Adipocyte (in vitro differentiated cells): ENCODE measurements around the gene USP17L28.
"Not testable (repeated sequence)": the region's sequence is repeated elsewhere in the genome, so short reads cannot be mapped to it uniquely, and the experiment has no call there.

Source experiments
- DNase-seq: peaks from one replicate; pipeline ENCODE4 v3.0.0-alpha.2; 2015; ENCODE audit warnings: low read depth
- H3K27me3 ChIP-seq: replicated peaks from 2 replicates; pipeline ENCODE4 v1.7.0; 2013; ENCODE audit warnings: mild to moderate bottlenecking, low read length, moderate library complexity; ENCODE audit not compliant: control insufficient read depth, insufficient read depth
- H3K36me3 ChIP-seq: 2 replicates; pipeline ENCODE4 v1.7.0; 2013; ENCODE audit warnings: low read length, mild to moderate bottlenecking, moderate library complexity; ENCODE audit not compliant: control insufficient read depth, insufficient read depth, severe bottlenecking
- H3K4me1 ChIP-seq: 2 replicates; pipeline ENCODE4 v1.7.0; 2013; ENCODE audit warnings: mild to moderate bottlenecking, low read length, moderate library complexity; ENCODE audit not compliant: control insufficient read depth, insufficient read depth
- H3K4me3 ChIP-seq: 2 replicates; pipeline ENCODE4 v1.7.0; 2013; ENCODE audit warnings: mild to moderate bottlenecking, low read length, moderate library complexity
- H3K9ac ChIP-seq: 2 replicates; pipeline ENCODE4 v1.7.0; 2013; ENCODE audit warnings: mild to moderate bottlenecking, low read length, moderate library complexity
- H3K9me3 ChIP-seq: 2 replicates; pipeline ENCODE4 v1.7.0; 2013; ENCODE audit warnings: mild to moderate bottlenecking, low read length, moderate library complexity; ENCODE audit not compliant: control insufficient read depth

Gene USP17L28

DNA sequence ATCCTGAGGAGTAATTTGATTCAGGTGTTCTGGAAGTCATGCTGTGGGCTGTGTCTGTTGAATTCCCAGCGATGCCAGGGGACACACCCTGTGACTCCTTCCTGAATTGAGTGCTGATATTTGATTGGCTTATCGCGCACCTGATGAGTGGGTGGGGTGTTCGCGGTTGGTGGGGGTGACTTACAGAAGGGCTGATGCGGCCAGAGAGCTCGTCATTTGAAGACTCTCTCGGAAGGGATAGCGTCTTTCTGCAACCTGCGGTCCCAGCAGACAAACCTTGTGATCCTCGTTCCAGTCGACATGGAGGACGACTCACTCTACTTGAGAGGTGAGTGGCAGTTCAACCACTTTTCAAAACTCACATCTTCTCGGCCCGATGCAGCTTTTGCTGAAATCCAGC, at the start of gene USP17L28:
USP17L28 (plus strand) TSS at position 301 of the 400 bp plus-strand sequence; CDS start at position 301, 0 bp downstream.
- not testable (repeated sequence) for H3K9me3 ChIP-seq, H3K36me3 ChIP-seq, H3K9ac ChIP-seq, H3K27me3 ChIP-seq, H3K4me1 ChIP-seq, DNase-seq, H3K4me3 ChIP-seq

DNA sequence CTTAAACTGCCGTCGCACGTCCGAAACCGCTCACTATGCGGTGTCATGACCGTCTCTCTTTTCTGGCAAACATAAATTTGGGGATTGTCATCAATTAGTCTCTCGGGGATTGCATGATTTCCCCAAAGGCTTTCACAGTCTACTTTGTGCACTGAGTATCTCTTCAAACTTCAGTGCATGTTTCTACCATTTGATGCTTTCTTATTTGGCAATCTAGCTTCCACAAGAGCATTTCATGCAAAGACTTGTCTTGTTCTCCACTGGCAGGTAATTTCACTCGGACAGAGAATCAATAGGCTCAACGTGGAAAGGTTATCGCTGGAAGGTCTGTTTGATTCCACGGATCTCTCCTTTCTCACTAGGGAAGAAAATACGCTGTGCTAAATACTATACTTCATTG, 24.5 kb upstream of the USP17L28 start:
- H3K4me3 ChIP-seq, H3K9ac ChIP-seq, H3K36me3 ChIP-seq, H3K9me3 ChIP-seq, H3K27me3 ChIP-seq, DNase-seq, H3K4me1 ChIP-seq: not testable (repeated sequence)

GRCh38 chr4:9324865-9325264, 23.8 kb upstream of the USP17L28 start, which contains the start of gene USP17L24:
Gene USP17L24, plus strand, starts transcription at chr4:9325165. Its CDS starts 0 bp downstream, at chr4:9325165.
- DNase-seq, H3K27me3 ChIP-seq, H3K36me3 ChIP-seq, H3K4me3 ChIP-seq, H3K9me3 ChIP-seq, H3K4me1 ChIP-seq, H3K9ac ChIP-seq: not testable (repeated sequence)

DNA sequence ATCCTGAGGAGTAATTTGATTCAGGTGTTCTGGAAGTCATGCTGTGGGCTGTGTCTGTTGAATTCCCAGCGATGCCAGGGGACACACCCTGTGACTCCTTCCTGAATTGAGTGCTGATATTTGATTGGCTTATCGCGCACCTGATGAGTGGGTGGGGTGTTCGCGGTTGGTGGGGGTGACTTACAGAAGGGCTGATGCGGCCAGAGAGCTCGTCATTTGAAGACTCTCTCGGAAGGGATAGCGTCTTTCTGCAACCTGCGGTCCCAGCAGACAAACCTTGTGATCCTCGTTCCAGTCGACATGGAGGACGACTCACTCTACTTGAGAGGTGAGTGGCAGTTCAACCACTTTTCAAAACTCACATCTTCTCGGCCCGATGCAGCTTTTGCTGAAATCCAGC, 19.1 kb upstream of the USP17L28 start, which contains the start of gene USP17L25:
USP17L25 (plus strand) TSS at position 301 of the 400 bp plus-strand sequence; CDS start at position 301, 0 bp downstream.
- H3K4me3 ChIP-seq, H3K4me1 ChIP-seq, DNase-seq, H3K9ac ChIP-seq, H3K9me3 ChIP-seq, H3K27me3 ChIP-seq, H3K36me3 ChIP-seq: not testable (repeated sequence)

GRCh38 chr4:9334358-9334757, 14.3 kb upstream of the USP17L28 start, which contains the start of gene USP17L26:
Gene USP17L26, plus strand, starts transcription at chr4:9334658. Its CDS starts 0 bp downstream, at chr4:9334658.
- H3K27me3 ChIP-seq, H3K9me3 ChIP-seq, DNase-seq, H3K4me3 ChIP-seq, H3K9ac ChIP-seq, H3K36me3 ChIP-seq, H3K4me1 ChIP-seq: not testable (repeated sequence)

DNA sequence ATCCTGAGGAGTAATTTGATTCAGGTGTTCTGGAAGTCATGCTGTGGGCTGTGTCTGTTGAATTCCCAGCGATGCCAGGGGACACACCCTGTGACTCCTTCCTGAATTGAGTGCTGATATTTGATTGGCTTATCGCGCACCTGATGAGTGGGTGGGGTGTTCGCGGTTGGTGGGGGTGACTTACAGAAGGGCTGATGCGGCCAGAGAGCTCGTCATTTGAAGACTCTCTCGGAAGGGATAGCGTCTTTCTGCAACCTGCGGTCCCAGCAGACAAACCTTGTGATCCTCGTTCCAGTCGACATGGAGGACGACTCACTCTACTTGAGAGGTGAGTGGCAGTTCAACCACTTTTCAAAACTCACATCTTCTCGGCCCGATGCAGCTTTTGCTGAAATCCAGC, 9.6 kb upstream of the USP17L28 start, which contains the start of gene USP17L5:
USP17L5 (plus strand) TSS at position 301 of the 400 bp plus-strand sequence; CDS start at position 301, 0 bp downstream.
- not testable (repeated sequence) for DNase-seq, H3K9me3 ChIP-seq

GRCh38 chr4:9343848-9344247, 4.8 kb upstream of the USP17L28 start, which contains the start of gene USP17L27:
Gene USP17L27, plus strand, starts transcription at chr4:9344148. Its CDS starts 0 bp downstream, at chr4:9344148.
- not testable (repeated sequence) for H3K27me3 ChIP-seq, H3K9ac ChIP-seq, H3K9me3 ChIP-seq, H3K4me1 ChIP-seq, H3K4me3 ChIP-seq, H3K36me3 ChIP-seq, DNase-seq

More for the DNA sequence above, 9.6 kb upstream of the USP17L28 start, which contains the start of gene USP17L5:
- not testable (repeated sequence) for H3K27me3 ChIP-seq, H3K4me3 ChIP-seq, H3K9ac ChIP-seq, H3K36me3 ChIP-seq, H3K4me1 ChIP-seq

- not testable (repeated sequence) for H3K27me3 ChIP-seq, H3K9ac ChIP-seq, H3K36me3 ChIP-seq, H3K4me3 ChIP-seq, DNase-seq, H3K9me3 ChIP-seq, H3K4me1 ChIP-seq
Measured at GRCh38 chr4:9350866-9351265, 2.2 kb downstream of the USP17L28 start.

DNA sequence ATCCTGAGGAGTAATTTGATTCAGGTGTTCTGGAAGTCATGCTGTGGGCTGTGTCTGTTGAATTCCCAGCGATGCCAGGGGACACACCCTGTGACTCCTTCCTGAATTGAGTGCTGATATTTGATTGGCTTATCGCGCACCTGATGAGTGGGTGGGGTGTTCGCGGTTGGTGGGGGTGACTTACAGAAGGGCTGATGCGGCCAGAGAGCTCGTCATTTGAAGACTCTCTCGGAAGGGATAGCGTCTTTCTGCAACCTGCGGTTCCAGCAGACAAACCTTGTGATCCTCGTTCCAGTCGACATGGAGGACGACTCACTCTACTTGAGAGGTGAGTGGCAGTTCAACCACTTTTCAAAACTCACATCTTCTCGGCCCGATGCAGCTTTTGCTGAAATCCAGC, 4.6 kb downstream of the USP17L28 start, which contains the start of gene USP17L29:
USP17L29 (plus strand) TSS at position 301 of the 400 bp plus-strand sequence; CDS start at position 301, 0 bp downstream.
- DNase-seq, H3K9me3 ChIP-seq, H3K9ac ChIP-seq, H3K27me3 ChIP-seq, H3K4me3 ChIP-seq, H3K36me3 ChIP-seq, H3K4me1 ChIP-seq: not testable (repeated sequence)

DNA sequence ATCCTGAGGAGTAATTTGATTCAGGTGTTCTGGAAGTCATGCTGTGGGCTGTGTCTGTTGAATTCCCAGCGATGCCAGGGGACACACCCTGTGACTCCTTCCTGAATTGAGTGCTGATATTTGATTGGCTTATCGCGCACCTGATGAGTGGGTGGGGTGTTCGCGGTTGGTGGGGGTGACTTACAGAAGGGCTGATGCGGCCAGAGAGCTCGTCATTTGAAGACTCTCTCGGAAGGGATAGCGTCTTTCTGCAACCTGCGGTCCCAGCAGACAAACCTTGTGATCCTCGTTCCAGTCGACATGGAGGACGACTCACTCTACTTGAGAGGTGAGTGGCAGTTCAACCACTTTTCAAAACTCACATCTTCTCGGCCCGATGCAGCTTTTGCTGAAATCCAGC, 14.1 kb downstream of the USP17L28 start, which contains the start of gene USP17L30:
USP17L30 (plus strand) TSS at position 301 of the 400 bp plus-strand sequence; CDS start at position 301, 0 bp downstream.
- H3K36me3 ChIP-seq, H3K9ac ChIP-seq, H3K4me1 ChIP-seq, H3K27me3 ChIP-seq, H3K4me3 ChIP-seq, DNase-seq, H3K9me3 ChIP-seq: not testable (repeated sequence)

DNA sequence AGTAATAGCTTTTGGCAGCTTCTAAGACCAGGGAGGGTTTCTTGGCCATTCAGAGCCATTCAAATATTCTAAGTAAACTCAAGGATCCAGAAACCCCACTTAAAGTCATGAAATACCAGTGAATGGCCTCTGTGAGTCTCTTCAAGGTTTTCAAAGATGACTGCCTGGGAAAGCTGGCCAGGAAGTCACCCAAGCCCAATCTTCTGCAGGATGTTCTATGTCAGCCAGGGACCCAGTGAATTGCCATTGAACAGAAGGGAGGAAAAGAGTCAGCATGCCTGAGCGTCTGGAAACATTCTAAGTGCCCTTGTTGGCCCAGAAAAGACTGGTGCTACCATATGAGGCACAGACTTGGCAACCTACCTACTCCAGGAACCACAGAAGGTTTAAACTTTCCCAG, 31.2 kb downstream of the USP17L28 start:
- H3K9ac ChIP-seq, H3K4me3 ChIP-seq, H3K27me3 ChIP-seq, H3K9me3 ChIP-seq, H3K4me1 ChIP-seq, H3K36me3 ChIP-seq, DNase-seq: not testable (repeated sequence)
